NCI-H226 (cell line): ENCODE results near the gene TBC1D22B.
A peak's percentile ranks its signal among the peaks of the same experiment; 100 is the strongest.
"Not testable (repeated sequence)": the region's sequence is repeated elsewhere in the genome, so short reads cannot be mapped to it uniquely, and the experiment has no call there.

Experiments used
- DNase-seq: peaks from one replicate; pipeline ENCODE4 v3.0.0-alpha.2; 2015

The TBC1D22B gene

DNA sequence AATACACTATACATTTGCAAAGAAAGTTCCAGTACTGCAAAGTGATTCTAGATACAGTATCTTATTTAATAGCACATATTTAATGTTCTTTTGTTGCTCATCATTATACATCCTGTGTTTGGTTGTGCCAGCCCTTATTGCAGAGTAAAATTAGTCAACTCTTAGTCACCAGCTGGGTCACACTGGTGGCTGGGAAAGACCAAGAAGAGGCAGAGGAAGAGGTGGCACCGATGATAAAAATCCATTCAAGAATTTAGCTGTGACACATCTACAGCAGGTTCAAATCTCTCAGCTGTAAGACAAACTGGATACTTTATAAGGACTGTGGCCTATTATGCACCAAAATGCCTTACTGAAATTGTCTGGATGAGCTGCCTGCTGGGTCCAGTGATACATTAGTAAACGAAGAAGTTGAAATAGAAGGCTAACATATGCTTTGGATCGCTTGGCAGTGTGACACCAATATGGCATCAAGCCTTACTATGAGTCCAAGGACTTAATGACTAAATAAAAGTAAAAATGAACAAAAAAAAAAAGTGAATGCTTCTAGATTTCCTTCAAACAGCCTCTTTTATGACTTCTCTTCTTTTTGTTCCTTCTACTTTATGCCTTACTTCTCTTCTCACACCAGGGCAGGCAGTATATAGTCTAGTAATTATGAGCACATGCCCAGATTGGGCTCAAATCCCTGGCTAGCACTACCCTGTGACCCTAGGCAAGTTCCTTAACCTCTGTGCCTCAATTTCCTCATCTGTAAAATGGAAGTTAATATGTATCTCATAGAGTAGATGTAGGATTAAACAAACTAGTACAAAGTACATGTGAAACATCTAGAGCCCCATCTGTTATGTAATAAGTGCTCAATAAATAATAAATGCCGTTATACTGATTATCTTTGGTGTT lies 66.8 kb downstream of the TBC1D22B start:
- peak; percentile 6 for DNase-seq

DNA sequence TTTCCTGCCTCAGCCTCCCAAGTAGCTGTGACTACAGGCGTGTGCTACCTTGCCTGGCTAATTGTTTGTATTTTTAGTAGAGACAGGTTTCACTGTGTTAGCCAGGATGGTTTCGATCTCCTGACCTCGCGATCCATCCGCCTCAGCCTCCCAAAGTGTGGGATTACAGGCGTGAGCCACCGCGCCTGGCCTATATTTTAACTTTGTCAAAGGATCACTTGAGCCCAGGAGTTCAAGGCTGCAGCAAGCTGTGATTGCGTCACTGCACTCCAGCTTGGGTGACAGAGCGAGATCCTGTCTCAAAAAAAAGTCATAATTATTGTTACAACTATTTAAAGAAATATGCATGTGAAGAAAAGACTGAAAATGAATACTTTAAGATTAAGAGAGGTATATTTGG lies 72.8 kb downstream of the TBC1D22B start:
- not testable (repeated sequence) for DNase-seq

DNA sequence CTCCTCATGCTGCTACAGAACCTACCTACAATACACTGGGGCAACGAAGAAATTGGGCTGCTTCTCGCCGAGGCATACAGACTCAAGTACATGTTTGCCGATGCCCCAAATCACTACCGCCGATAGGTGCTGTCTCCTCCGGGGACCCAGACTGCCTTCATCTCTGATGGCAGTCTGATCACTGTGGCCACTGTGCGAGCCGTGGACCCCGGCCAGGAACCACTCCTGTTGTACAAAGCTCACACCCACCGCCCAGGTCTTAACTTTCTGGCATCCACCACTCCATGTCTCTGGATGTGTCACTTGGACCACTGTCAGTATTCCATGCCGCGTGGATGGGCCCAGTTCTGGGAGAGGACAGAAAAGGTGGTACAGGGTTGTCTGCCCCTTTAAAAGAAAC lies 73.5 kb downstream of the TBC1D22B start:
- DNase-seq = no peak

DNA sequence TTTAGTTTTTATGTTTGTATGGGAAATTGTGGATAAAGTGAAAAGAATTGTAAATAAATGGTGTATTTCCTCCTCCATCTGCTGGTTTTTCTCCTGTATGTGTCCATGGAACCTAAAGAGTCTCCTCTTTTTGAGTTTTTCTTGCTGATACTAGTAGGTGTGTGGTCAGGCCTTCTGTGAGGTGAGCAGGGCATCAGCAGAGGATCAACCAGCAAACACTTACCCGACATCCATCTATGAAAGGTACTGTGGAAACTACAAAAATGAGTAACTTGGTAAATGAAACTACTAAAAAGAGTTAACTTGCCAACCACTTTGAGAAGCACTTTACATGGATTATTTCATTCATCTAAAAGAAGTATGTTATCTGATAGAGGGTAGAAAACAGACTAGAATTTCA lies 75.3 kb downstream of the TBC1D22B start:
- DNase-seq = no peak

DNA sequence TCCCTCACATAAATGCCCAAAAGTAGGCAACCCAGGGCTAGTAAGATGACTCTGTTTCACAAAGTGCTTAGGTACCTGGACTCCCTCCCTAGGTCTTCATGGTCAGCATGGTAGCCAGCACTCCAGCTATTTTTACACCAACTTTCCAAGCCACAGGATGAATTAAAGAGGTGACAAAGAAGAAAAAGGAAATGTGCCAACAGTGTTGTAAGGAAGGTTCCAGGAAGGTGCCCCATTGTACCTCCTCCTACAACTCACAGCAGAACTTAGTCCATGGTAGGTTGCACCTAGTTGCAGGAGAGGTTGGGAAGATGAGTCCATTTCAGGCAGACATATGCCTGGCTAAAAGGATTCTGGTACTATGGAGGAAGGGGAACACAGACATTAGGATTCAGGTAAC lies 76.5 kb downstream of the TBC1D22B start:
- no peak for DNase-seq

DNA sequence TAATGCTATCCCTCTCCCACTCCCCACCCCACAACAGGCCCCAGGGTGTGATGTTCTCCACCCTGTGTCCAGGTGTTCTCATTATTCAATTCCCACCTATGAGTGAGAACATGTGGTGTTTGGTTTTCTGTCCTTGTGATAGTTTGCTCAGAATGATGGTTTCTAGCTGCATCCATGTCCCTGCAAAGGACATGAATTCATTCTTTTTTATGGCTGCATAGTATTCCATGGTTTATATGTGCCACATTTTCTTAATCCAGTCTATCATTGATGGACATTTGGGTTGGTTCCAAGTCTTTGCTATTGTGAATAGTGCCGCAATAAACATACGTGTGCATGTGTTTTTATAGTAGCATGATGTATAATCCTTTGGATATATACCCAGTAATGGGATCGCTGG lies 80.7 kb downstream of the TBC1D22B start:
- DNase-seq = not testable (repeated sequence)

DNA sequence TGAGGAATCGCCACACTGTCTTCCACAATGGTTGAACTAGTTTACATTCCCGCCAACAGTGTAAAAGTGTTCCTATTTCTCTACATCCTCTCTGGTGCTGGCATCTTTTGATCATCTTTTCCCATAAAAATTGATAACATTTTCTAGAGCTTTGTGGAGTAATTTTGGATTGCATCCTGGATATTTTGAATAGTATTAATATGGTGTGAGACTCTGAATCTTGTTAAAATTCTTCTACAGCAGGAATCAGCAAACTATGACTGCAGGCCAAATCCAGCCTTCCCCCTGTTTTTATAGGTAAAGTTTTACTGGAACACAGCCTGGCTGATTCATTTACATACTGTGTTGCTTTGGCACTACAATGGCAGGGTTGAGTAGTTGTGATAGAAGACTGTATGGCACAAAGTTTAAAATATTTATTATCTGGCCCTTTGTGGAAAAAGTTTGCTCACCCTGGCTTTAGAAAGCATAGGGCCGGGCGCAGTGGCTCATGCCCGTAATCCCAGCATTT lies 81.2 kb downstream of the TBC1D22B start:
- DNase-seq = no peak

DNA sequence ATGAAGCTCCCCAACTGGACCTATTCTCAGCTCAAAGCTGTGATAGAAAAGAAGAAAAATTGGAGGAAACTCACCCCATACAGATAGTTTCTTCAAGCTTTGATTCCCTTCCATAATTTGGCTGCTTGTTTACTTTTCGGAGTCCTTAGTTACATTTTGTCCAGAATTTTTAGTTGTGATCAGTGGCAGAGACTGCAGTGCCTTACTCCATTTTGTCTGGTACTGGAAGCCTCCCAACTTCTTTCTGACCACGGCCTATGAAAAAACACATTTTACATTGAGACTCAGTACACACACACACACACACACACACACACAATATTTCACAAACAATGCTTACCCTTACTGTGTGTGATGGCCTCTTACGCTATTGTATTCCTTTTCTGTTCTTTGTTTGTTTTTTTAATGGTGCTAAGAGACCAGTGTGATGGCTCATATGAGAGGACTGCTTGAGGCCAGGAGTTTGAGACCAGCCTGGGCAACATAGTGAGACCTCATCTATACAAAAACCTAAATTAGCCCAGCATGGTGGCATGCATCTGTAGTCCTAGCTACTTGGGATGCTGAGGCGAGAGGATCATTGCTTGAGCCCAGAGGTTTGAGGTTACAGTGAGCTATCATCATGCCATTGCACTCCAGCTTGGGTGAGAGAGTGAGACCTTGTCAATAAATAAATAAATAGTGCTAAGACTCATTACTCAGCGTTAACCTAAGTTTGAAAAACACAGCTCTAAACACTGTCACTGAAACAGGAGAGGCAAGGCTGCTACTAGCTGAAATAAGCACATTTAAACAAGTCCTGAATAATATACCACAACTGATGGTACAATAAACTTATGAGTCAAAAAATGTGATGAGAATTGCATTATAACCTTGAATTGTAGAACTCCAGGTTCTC lies 82.4 kb downstream of the TBC1D22B start:
- DNase-seq = no peak

DNA sequence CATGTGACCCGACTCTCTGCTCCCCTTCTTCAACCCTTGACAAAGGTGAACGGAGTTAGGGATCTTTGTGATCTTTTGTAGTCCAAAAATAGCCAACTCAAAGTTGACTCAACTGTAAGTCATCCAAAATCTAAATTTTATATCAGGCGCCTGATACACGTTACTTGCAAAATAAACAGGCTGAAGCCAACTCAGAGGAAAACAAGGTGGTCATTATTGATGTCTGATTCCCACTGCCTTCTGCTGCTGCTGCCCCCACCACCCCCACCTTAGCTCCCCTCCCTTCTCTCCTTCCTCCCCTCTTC lies 83.0 kb downstream of the TBC1D22B start:
- no peak for DNase-seq

DNA sequence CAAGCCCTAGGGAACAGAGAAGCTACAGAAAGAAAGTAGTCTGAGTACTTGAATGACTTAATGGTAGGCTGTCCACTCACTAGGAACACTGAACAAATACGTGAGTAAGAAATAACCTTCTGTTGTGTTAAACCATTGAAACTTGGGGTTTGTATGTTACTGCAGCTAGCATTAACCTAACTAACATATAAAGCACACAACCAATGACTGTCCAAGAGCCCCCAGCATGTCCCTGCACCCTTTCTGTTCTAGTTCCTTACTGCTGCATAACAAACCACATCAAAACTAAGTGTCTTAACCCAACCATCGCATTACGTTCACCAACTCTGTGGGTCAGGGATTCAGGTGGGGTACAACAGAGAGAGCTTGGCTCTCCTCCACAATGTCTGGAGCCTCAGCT lies 85.7 kb downstream of the TBC1D22B start:
- no peak for DNase-seq

DNA sequence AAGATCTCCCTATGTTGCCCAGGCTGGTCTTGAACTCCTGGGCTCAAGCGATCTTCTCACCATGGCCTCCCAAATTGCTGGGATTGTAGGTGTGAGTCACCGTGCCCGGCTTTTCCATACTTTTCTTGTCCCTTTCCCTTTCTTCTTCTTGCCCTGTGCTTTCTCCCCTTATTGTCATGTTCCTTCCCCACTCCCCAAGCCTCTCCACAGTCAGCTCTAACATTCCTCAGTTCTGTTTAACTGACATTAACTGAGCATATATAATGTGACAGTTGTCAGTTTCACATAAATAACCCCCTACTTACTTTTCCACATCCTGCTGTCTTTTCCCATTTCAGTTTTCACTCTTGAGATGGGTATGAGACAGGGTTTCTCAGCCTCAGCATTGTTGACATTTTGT lies 86.7 kb downstream of the TBC1D22B start:
- DNase-seq = no peak

DNA sequence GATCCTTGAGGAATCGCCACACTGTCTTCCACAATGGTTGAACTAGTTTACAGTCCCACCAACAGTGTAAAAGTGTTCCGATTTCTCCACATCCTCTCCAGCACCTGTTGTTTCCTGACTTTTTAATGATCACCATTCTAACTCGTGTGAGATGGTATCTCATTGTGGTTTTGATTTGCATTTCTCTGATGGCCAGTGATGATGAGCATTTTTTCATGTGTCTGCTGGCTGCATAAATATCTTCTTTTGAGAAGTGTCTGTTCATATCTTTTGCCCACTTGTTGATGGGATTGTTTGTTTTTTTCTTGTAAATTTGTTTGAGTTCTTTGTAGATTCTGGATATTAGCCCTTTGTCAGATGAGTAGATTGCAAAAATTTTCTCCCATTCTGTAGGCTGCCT lies 88.2 kb downstream of the TBC1D22B start:
- not testable (repeated sequence) for DNase-seq

DNA sequence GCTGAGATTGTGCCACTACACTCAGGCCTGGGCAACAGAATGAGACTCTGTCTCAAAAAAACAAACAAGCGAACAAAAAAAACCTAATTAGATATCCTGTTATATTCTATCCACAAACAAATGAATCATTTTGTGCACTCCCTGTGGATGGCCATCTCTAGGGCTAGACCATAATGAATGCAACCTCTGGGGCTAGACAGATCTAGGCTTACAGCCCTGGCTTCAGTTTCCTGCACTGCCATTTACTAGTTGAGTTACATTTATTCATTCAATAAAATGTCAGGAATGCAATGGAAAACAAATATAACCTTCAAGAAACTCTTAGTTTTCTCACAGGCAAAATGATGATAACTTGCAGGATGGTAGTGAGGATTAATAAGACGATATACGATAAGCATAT lies 89.6 kb downstream of the TBC1D22B start:
- no peak for DNase-seq

DNA sequence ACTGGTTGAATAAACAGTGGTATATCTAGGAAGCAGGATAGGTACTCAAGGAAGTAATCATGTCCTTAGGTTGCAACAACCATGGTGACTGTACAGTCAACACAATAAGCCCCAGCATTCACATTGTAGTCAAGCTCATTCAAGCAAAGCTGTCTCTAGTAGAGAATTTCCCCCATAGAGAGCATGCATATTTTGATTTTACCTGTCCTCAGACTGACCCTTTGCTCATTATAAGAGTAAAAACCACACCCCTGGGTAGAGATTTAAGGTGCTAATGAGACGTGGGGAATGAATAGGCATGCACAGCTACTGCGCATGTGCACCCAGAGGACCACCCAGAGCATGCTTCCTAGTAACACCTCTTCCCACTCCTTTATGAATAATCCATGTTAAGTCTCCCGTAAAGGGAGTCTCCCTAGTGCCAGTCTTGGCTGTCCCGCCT lies 90.1 kb downstream of the TBC1D22B start:
- no peak for DNase-seq

DNA sequence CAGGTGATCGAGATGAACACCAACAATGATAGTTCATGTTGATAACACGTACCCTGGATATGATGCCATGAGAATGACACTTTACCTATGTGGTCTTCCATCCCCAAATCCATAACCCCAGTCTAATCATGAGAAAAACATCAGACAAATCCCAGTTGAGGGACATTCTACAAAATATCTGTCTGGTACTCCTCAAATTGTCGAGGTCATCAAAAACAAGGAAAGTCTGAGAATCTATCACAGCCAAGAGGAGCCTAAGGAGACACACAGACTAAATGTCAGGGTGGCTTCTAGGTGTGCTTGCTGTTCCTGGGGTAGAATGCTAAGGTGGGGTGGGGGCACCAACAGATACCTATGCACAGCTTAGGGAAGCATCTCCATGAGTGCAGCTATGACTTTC lies 93.5 kb downstream of the TBC1D22B start:
- DNase-seq = no peak

DNA sequence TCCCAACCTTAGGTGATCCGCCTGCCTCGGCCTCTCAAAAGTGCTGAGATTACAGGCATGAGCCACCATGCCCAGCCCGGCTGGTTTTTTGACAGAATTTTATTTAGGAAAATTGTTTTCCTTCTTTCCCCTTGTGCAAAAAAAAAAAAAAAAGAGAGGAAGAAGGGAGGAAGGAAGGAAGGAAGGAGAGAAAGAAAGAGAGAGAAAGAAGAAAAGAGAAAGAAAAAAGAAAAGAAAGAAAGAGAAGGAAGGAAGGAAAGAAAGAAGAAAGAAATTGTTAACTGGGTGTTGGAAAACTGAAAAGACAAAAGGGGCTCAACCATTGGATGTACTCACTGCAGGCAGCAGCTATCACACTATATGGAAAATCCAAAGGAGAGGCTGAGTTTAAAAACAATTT lies 94.8 kb downstream of the TBC1D22B start:
- DNase-seq = no peak

DNA sequence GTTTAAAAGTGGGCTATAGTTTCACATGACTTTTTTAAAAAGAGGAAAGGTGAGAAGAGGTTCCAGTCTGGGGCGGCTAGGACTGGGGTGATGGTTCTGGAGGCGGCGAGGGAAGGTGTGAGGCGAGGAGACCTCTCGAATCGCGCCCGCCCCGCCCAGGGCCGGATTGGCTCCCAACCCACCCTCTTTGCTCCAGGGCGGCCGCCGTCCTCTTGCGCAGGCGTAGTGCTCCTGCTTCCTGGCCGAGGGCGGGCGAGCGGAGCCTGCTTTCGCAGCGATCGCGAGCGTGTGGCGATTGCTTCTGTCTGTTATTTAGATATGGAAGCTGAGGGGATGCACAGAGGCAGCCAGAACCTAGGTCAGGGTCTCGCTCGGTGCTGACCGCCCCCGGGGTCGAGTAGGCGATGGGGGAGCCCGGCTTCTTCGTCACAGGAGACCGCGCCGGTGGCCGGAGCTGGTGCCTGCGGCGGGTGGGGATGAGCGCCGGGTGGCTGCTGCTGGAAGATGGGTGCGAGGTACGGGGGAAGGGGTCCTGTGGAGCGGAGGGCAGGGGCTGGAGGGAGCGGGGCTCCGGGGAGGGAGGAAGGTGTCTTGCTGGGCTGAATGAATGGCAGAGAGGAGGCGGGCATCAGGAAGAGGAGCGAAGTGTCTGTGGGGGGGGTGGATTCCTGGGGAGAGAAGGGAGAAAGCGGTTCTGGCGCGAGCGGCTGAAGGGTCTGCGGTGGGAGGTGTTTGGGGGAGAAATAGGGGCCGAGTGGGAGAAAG lies 96.4 kb downstream of the TBC1D22B start, which contains the start of gene RNF8:
Gene RNF8 (plus strand): TSS at position 223 of the 765 bp plus-strand sequence. CDS start 182 bp downstream, at position 405.
- DNase-seq = peak; percentile 82

DNA sequence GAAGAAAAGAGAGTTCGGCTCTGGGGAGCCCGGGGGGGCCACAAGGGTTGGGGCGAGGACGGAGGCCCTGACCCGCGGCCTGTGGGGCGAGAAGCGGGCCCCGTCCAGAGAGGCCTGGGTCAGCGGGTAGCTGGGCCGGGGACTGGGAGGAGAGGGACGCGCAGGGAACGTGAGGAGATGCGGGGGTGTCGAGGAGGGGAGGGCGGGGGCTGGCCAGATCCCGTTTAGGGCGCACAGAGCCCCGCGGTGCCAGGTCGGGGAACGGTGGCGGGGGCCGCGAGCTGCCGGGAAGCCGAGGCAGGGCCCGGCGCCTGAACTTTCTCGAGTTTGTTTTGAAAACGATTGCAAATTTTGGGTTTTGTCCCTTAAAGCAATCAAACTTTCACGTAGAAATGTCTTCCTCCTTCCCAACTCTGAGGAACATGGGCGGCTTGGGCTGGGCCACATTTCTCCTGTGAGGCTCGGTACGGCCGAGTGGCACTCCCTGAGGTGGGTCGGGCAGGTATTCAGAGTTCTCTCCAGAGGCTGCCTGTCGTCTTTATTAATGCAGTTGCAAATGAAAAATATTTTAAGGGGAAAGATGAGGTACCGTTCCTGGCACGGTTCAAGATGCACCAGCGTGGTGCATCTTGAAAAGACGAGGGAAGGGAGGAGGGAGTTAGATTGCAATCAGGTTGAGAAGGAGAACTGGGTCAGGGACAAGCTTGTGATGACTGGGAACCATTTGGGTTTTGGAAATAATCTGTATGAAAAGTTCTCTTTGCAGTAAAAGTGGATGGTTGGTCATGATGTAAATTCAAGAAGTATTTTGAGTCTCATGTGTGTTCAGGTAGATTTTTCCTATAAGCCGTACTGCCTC lies 97.2 kb downstream of the TBC1D22B start:
- no peak for DNase-seq

DNA sequence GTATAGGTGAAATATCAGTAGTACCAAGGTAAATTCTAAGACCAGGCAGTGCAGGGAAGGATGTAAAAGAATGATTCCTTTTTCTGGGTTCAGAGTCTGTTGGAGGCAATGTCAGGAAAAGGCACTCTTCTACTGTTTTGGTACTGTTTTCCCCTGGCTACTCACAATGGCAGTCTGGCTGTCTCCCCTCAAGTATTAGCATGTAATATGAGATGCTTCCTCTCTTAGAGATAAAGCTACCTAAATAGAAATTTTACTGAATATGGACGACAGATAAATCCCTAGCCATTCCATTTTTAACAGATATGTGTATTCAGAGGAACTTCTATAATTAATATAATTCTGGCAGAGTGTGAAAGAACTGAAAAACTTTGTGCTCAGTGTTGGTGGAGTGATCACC lies 99.7 kb downstream of the TBC1D22B start:
- DNase-seq = no peak

DNA sequence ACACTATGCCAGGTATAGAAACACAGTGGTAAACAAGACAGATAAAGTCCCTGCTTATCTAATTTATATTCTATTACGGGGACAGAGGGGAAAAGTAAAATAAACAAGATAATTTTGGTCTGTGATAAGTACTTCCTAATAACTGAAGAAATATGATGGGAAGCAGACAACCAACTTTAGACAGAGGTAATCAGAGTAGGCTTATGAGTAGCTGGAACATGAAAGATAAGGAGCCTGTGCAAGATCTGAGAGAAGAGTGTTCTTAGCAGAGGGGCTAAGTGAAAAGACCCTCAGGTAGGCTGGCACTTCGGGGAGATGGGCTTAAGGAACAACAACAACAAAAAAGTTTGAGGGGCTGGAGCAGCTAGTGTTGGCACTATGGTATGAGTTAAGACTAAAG lies 100.3 kb downstream of the TBC1D22B start:
- DNase-seq = no peak

DNA sequence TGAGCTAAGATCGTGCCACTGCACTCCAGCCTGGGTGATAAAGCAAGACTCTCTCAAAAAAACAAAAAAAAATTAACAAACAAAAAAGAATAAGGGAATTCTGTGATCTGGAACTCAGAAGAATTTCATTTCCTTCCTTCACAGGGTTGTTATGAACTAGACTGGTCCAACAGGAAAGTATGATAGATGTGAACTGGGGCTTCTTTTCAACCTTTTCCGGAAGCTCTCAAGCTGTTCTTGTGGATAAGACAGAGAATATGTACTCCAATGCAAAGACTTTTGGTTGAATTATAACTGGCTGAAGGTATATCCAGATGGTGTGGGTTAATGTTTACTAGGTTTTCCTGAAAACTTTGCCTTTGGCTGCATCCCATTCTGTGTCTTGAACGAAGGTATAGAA lies 101.5 kb downstream of the TBC1D22B start:
- DNase-seq = no peak
